Neural cell (in vitro differentiated cells): Measurements from ENCODE around the gene AGRN. TPM values are rescaled to one million over a fixed set of nuclear protein-coding genes. Genes with fewer than 3 reads are reported as not detected.

Source experiments
- H2AFZ ChIP-seq: fragments of 200-600, 300-800 bp; sonication (generic), shearing (Covaris generic); 2 replicates; pipeline ENCODE4 v1.6.0; 2014; ENCODE audit warnings: low read depth, mild to moderate bottlenecking, antibody characterized with exemption, low read length, moderate library complexity
- H3F3A ChIP-seq: fragments of 200-600 bp; shearing (Covaris generic); 2 replicates; pipeline ENCODE4 v1.6.1; 2016; ENCODE audit warnings: mild to moderate bottlenecking, moderate library complexity, mixed read lengths, antibody characterized with exemption, low read length; ENCODE audit not compliant: insufficient read depth, poor library complexity, severe bottlenecking
- H3K27ac ChIP-seq: fragments of 200-600, 300-800 bp; sonication (generic), shearing (Covaris generic); 2 replicates; pipeline ENCODE4 v1.5.1; 2014; ENCODE audit warnings: mild to moderate bottlenecking, low read length, moderate library complexity
- H3K27me3 ChIP-seq: fragments of 300-800, 200-600 bp; sonication (generic), shearing (Covaris generic); 2 replicates; pipeline ENCODE4 v1.6.0; 2014; ENCODE audit warnings: mild to moderate bottlenecking, low read depth, low read length, moderate library complexity; ENCODE audit not compliant: insufficient read depth
- H3K36me3 ChIP-seq: fragments of 300-800, 200-600 bp; sonication (generic), shearing (Covaris generic); 2 replicates; pipeline ENCODE4 v1.5.1; 2014; ENCODE audit warnings: mild to moderate bottlenecking, antibody characterized with exemption, low read length, moderate library complexity; ENCODE audit not compliant: insufficient read depth
- H3K4me2 ChIP-seq: fragments of 300-800, 200-600 bp; sonication (generic), shearing (Covaris generic); 2 replicates; pipeline ENCODE4 v1.6.0; 2014; ENCODE audit warnings: mild to moderate bottlenecking, low read length
- H3K4me3 ChIP-seq: fragments of 300-800, 200-600 bp; sonication (generic), shearing (Covaris generic); 2 replicates; pipeline ENCODE4 v1.5.1; 2014; ENCODE audit warnings: mild to moderate bottlenecking, low read length, moderate library complexity
- H3K79me2 ChIP-seq: fragments of 200-600 bp; shearing (Covaris generic); replicated peaks from 2 replicates; pipeline ENCODE4 v1.6.0; 2014; ENCODE audit warnings: mild to moderate bottlenecking, low read length, moderate library complexity; ENCODE audit not compliant: insufficient read depth
- H3K9ac ChIP-seq: fragments of 300-800, 200-600 bp; sonication (generic), shearing (Covaris generic); 2 replicates; pipeline ENCODE4 v1.6.1; 2016; ENCODE audit warnings: mild to moderate bottlenecking, low read length, mixed read lengths
- H3K9me2 ChIP-seq: fragments of 200-600 bp; shearing (Covaris generic); 2 replicates; pipeline ENCODE4 v1.6.1; 2016; ENCODE audit warnings: mild to moderate bottlenecking, low read length, mixed read lengths; ENCODE audit not compliant: insufficient read depth
- H3K9me3 ChIP-seq: fragments of 200-600, 300-800 bp; sonication (generic), shearing (Covaris generic); 2 replicates; pipeline ENCODE4 v1.6.1; 2016; ENCODE audit warnings: mild to moderate bottlenecking, mixed run types, low read length, moderate library complexity, mixed read lengths
- H4K20me1 ChIP-seq: fragments of 200-600 bp; shearing (Covaris generic); 2 replicates; pipeline ENCODE4 v1.6.1; 2016; ENCODE audit warnings: mild to moderate bottlenecking, mixed run types; ENCODE audit not compliant: insufficient read depth
- EP300 ChIP-seq: fragments of 450-650 bp; conservative IDR thresholded peaks from 2 replicates; pipeline ENCODE4 v1.6.1; 2014; ENCODE audit warnings: antibody characterized with exemption, mild to moderate bottlenecking, moderate library complexity; ENCODE audit not compliant: poor library complexity, severe bottlenecking
- EZH2 ChIP-seq: fragments of 200-600, 300-800 bp; shearing (Covaris generic), sonication (generic); IDR thresholded peaks from 2 replicates; pipeline ENCODE4 v1.6.1; 2014; ENCODE audit warnings: antibody characterized with exemption, low read length, borderline replicate concordance, mild to moderate bottlenecking; ENCODE audit not compliant: insufficient read depth, poor library complexity, severe bottlenecking
- MXI1 ChIP-seq: fragments of 450-650 bp; conservative IDR thresholded peaks from 2 replicates; pipeline ENCODE4 v1.6.1; 2014; ENCODE audit warnings: antibody characterized with exemption, mild to moderate bottlenecking; ENCODE audit not compliant: poor library complexity, severe bottlenecking
- POLR2AphosphoS5 ChIP-seq: IDR thresholded peaks from 2 replicates; pipeline ENCODE4 v1.6.1; 2012
- RAD21 ChIP-seq: fragments of 450-650 bp; conservative IDR thresholded peaks from 2 replicates; pipeline ENCODE4 v1.6.1; 2014; ENCODE audit warnings: antibody characterized with exemption, mild to moderate bottlenecking, moderate library complexity
- SMC3 ChIP-seq: fragments of 450-650 bp; conservative IDR thresholded peaks from 2 replicates; pipeline ENCODE4 v1.6.1; 2014; ENCODE audit warnings: antibody characterized with exemption, mild to moderate bottlenecking, moderate library complexity; ENCODE audit not compliant: poor library complexity
- TAF1 ChIP-seq: IDR thresholded peaks from 2 replicates; pipeline ENCODE4 v1.6.1; 2012; ENCODE audit warnings: low read depth
- polyA plus RNA-seq: library from polyadenylated mRNA; depleted of rRNA; stranded (reverse); fragments of >200 nt; gene quantifications from 2 replicates; pipeline ENCODE4 v1.2.3, GENCODE V29; 2014
- TF ChIP-seq, protein P1 (sequence below): fragments of 450-650 bp; IDR thresholded peaks from 2 replicates; pipeline ENCODE4 v1.5.1; 2014; ENCODE audit warnings: antibody characterized with exemption, mild to moderate bottlenecking, moderate library complexity; ENCODE audit not compliant: poor library complexity, severe bottlenecking
- TF ChIP-seq, protein P2 (sequence below): IDR thresholded peaks from 2 replicates; pipeline ENCODE4 v1.6.1; 2012; ENCODE audit warnings: borderline replicate concordance

AGRN gene
- polyA plus RNA-seq, 1 donor from 2014 or later, result 104 TPM

DNA sequence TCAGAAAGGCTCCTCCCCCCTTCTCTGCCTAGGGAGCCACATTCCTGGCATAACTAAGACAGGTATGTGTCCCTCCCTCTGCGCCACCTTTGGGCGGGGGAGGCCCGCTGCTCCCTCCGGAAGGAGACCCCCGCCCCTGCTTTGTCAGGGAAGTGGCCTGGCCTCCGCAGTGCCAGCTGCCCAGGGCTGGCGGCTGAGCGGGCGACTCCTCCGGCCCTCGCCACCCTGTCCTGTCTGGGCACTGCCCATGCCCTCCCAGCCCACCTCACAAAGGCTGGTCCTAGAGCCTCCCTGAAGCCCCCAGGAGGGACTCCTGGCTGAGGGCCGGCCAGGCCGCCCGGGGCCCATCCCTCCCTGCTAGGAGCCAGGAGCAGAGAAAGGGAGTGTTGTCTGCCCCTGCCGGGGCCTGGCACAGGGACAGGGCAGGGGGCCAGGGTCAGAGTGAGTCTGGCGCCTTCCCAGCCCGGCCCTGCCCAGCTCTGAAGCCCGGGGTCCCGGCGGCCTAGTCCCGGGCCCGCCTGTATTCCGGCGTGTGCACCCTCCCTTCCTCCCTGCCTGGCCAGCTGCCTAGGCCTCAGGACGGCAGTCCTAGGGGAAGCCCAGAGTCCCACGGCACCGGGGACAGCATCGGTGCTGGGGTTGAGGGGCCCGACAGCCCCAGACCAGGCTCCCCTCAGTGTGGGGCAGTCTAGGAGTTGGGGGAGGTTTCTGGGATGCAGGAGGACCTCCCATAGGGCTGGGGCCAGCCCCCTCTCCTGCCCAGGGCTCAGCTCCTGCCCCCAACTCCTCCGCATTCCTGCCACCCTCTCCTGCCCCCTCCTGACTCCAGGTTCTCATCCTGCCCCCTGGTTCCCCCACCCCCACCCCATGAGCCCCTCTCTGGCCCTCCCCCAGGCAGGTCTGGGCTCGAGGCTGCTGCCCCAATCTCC is 5.1 kb downstream of the AGRN start (continued):
- TF ChIP-seq, protein P1, sequence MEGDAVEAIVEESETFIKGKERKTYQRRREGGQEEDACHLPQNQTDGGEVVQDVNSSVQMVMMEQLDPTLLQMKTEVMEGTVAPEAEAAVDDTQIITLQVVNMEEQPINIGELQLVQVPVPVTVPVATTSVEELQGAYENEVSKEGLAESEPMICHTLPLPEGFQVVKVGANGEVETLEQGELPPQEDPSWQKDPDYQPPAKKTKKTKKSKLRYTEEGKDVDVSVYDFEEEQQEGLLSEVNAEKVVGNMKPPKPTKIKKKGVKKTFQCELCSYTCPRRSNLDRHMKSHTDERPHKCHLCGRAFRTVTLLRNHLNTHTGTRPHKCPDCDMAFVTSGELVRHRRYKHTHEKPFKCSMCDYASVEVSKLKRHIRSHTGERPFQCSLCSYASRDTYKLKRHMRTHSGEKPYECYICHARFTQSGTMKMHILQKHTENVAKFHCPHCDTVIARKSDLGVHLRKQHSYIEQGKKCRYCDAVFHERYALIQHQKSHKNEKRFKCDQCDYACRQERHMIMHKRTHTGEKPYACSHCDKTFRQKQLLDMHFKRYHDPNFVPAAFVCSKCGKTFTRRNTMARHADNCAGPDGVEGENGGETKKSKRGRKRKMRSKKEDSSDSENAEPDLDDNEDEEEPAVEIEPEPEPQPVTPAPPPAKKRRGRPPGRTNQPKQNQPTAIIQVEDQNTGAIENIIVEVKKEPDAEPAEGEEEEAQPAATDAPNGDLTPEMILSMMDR, result no peak
- TF ChIP-seq RAD21, result no peak
- TF ChIP-seq MXI1, result no peak

DNA sequence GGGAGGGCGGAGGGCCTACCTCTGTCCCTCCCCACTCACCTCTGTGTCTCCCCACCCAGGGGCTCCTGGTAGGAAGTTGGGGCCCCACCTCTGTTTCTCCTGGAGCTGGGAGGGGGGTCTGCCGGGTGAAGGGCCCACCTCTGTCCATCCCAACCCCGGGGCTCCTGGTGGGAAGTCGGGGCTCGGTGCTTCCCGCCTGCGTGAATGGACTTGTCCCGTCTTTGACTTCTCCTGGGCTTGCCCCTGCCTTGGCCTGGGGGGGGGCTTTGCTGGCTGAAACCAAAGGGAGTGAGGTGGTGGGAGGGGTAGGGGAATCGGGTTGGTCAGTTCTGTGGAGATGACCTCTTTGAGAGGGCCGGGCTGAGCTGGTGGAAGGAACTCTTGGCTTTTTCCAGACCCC is 5.8 kb downstream of the AGRN start:
- Histone ChIP-seq H3K36me3 (no peaks in the 10 kb centered on the region), H3F3A (no peaks in the 10 kb centered on the region), H3K27me3 (no peaks in the 10 kb centered on the region), H3K4me3 (no peak overlapping the region), H2AFZ (no peak overlapping the region), H3K79me2 (peaks cover 4% of the 10 kb centered on the region), H3K9me2 (no peaks in the 10 kb centered on the region), H4K20me1 (no peaks in the 10 kb centered on the region), H3K9ac (no peak overlapping the region), H3K27ac (no peak overlapping the region), H3K4me2 (no peak overlapping the region), H3K9me3 (no peaks in the 10 kb centered on the region)
- TF ChIP-seq, protein P2, sequence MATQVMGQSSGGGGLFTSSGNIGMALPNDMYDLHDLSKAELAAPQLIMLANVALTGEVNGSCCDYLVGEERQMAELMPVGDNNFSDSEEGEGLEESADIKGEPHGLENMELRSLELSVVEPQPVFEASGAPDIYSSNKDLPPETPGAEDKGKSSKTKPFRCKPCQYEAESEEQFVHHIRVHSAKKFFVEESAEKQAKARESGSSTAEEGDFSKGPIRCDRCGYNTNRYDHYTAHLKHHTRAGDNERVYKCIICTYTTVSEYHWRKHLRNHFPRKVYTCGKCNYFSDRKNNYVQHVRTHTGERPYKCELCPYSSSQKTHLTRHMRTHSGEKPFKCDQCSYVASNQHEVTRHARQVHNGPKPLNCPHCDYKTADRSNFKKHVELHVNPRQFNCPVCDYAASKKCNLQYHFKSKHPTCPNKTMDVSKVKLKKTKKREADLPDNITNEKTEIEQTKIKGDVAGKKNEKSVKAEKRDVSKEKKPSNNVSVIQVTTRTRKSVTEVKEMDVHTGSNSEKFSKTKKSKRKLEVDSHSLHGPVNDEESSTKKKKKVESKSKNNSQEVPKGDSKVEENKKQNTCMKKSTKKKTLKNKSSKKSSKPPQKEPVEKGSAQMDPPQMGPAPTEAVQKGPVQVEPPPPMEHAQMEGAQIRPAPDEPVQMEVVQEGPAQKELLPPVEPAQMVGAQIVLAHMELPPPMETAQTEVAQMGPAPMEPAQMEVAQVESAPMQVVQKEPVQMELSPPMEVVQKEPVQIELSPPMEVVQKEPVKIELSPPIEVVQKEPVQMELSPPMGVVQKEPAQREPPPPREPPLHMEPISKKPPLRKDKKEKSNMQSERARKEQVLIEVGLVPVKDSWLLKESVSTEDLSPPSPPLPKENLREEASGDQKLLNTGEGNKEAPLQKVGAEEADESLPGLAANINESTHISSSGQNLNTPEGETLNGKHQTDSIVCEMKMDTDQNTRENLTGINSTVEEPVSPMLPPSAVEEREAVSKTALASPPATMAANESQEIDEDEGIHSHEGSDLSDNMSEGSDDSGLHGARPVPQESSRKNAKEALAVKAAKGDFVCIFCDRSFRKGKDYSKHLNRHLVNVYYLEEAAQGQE, result no peak
- TF ChIP-seq TAF1 (no peak), RAD21 (no peak), POLR2AphosphoS5 (no peak), EP300 (no peak), EZH2 (no peak), SMC3 (no peak), MXI1 (no peak)
- TF ChIP-seq, protein P1, result no peak
